AG09309 (cell line): ENCODE data around the gene ASPHD1.

Source experiments
- DNase-seq: peaks from one replicate; pipeline ENCODE4 v3.0.0-alpha.2; 2010; ENCODE audit warnings: low read depth
- H3K4me3 ChIP-seq: 2 replicates; pipeline ENCODE4 v1.5.1; 2011; ENCODE audit warnings: mild to moderate bottlenecking, low read depth, low read length, moderate library complexity; ENCODE audit not compliant: control insufficient read depth
- TF ChIP-seq, protein P1 (sequence below): IDR thresholded peaks from 2 replicates; pipeline ENCODE4 v1.5.1; 2011; ENCODE audit warnings: mild to moderate bottlenecking, low read depth, low read length, inconsistent platforms; ENCODE audit not compliant: insufficient read depth, control insufficient read depth; ENCODE audit errors: missing control alignments

The ASPHD1 gene

DNA sequence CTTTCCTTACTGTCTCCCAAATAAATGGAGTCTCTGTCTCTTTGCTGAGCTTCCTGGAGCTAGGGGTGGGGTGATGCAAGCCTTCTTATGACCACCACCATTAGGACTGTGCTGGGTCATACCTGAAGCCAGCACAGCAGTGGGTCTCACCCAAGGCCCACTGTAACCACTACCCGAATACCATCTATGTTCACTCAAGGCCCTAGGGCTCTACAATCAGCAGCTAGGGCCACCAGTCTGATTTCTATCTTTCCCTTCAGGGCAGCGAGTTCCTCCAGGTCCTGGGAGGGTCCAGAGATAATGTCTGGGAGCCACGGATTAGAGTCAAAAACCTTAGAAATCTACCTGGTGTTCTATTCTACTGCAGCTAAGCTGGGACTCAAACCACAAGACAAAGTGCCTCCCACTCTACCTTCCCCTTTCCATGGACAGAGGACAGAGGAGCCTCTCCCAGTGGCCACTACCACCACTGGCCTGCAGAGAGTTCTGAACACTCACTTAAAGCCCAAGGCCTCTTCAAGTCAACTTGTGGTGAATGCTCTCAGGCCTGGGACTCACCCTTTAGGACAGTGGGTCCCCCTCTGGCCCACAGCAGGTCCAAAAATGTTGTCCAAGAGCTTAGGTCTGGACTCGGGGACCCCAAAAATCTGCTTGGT is 50.6 kb downstream of the ASPHD1 start:
- no peak for DNase-seq
- TF ChIP-seq, protein P1, sequence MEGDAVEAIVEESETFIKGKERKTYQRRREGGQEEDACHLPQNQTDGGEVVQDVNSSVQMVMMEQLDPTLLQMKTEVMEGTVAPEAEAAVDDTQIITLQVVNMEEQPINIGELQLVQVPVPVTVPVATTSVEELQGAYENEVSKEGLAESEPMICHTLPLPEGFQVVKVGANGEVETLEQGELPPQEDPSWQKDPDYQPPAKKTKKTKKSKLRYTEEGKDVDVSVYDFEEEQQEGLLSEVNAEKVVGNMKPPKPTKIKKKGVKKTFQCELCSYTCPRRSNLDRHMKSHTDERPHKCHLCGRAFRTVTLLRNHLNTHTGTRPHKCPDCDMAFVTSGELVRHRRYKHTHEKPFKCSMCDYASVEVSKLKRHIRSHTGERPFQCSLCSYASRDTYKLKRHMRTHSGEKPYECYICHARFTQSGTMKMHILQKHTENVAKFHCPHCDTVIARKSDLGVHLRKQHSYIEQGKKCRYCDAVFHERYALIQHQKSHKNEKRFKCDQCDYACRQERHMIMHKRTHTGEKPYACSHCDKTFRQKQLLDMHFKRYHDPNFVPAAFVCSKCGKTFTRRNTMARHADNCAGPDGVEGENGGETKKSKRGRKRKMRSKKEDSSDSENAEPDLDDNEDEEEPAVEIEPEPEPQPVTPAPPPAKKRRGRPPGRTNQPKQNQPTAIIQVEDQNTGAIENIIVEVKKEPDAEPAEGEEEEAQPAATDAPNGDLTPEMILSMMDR: no peak
- H3K4me3 ChIP-seq: no peak overlapping the region

DNA sequence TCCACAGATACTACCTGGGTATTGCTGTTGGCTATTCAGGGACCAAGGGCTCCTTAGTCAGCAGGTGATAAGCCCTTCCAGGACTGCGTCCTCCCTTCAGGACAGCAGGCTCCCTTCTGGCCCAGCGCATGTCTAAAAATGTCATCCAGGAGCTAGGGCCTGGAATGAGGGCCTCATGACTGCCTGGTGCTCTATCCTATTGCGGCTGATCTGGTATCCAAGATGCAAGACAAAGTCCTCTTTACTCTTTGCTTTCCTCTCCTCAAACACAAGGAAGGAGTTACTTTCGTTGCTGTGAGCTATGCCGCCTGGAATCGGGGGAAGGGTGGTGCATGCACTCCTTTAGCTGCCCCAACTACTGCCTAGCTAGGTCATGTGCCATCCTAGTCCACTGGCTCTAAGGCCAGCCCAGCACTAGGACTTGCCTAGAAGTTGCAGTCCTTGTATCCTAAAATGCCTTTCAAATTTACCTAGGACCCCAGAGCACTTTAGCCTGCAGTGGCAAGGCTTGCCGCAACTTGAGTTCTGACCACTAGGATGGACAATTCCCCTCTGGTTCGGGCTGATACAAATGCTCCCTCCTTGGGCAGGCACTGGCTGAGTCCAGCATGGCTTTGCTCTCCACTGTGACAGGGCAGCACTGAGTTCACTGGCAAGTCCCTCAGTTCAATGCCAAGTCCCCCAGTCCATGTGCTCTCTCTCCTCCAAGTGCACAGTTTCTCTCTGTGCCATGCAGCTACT is 51.5 kb downstream of the ASPHD1 start:
- no peak overlapping the region for H3K4me3 ChIP-seq
- DNase-seq: no peak
- TF ChIP-seq, protein P1: no peak
